ENCODE measurements around the gene ADGRL3. TPM values are rescaled to one million over a fixed set of nuclear protein-coding genes. Genes with fewer than 3 reads are reported as not detected.
"Not testable (repeated sequence)": the region's sequence is repeated elsewhere in the genome, so short reads cannot be mapped to it uniquely, and the experiment has no call there.

Gene ADGRL3
- total RNA-seq, 1 donor = under 0.01 TPM

DNA sequence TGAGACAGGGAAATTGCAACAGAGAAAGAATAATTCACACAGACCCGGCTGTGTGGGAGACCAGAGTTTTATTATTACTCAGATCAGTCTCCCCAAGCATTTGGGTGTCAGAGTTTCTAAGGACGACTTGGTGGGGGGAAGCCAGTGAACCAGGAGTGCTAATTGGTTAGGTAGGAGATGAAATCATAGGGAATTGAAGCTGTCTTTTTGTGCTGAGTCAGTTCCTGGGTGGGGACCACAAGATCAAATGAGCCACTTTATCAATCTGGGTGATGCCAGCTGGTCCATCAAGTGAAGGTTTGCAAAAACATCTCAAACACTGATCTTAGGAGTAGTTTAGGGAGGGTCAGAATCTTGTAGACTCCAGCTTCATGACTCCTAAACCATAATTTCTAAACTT is 560.7 kb downstream of the ADGRL3 start:
- no peak overlapping the region for H3K4me3 ChIP-seq (ENCODE audit: low read depth, low read length)
- no peak for DNase-seq (ENCODE audit: low read depth)
- TF ChIP-seq, protein P1, sequence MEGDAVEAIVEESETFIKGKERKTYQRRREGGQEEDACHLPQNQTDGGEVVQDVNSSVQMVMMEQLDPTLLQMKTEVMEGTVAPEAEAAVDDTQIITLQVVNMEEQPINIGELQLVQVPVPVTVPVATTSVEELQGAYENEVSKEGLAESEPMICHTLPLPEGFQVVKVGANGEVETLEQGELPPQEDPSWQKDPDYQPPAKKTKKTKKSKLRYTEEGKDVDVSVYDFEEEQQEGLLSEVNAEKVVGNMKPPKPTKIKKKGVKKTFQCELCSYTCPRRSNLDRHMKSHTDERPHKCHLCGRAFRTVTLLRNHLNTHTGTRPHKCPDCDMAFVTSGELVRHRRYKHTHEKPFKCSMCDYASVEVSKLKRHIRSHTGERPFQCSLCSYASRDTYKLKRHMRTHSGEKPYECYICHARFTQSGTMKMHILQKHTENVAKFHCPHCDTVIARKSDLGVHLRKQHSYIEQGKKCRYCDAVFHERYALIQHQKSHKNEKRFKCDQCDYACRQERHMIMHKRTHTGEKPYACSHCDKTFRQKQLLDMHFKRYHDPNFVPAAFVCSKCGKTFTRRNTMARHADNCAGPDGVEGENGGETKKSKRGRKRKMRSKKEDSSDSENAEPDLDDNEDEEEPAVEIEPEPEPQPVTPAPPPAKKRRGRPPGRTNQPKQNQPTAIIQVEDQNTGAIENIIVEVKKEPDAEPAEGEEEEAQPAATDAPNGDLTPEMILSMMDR (IDR thresholded peaks at IDR 0.05; ENCODE audit: insufficient read depth, low read length) = no peak

DNA sequence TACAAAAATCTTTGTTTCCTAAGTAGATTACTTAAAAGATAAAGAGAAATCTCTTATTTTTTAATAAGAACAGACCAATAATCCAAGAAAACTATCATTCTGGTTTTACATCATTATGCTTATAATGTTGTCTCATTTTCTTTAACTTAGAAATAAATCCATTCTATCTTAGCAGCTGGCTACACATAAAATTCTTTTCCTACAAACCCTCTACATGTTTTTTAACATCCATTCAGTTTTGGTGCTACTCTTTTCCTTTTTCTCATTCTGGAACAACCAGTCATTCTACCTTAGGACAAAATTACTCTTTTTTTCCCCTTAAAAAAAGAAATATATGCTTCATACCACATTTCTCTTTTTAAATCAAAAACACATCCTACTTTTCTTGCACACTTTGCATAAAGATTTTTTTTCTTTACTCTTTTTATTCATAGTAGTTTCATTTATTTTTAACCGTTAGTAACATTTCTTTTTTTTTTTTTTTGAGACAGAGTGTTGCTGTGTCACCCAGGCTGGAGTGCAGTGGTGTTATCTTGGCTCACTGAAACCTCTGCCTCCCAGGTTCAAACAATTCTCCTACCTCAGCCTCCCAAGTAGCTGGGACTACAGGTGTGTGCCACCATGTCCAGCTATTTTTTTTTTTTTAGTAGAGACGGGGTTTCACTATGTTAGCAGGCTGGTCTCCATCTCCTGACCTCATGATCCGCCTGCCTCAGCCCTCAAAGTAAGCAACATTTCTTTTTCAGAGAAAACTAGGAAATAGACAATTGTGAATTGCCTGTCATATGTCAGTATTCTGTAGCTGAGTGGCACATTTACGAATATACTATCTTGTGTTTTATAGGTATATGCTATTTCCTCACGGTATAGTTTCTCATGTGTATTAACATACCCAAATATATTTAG is 562.8 kb downstream of the ADGRL3 start:
- no peak for DNase-seq (ENCODE audit: low read depth)
- TF ChIP-seq, protein P1 (IDR thresholded peaks at IDR 0.05; ENCODE audit: insufficient read depth, low read length) = no peak
- no peak overlapping the region for H3K4me3 ChIP-seq (ENCODE audit: low read depth, low read length)

DNA sequence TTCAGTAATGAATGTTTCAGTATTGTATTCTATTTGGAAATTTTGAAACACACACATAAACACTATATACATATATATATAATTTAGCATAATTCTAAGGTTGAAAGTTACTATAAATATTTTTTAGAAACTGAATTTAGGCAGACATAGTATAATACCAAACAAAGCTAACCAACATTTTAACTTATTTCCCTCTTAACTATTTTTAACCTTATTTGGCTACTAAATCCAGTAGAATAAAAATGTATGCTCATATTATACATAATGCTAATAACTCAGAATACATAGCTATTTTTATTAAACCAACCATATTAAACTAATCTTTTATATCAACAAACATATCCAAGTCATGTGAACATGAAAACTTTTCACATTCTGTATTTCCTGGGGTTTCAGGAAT is 563.6 kb downstream of the ADGRL3 start:
- no peak for DNase-seq (ENCODE audit: low read depth)
- TF ChIP-seq, protein P1 (IDR thresholded peaks at IDR 0.05; ENCODE audit: insufficient read depth, low read length) = no peak
- H3K4me3 ChIP-seq (ENCODE audit: low read depth, low read length) = no peak overlapping the region

DNA sequence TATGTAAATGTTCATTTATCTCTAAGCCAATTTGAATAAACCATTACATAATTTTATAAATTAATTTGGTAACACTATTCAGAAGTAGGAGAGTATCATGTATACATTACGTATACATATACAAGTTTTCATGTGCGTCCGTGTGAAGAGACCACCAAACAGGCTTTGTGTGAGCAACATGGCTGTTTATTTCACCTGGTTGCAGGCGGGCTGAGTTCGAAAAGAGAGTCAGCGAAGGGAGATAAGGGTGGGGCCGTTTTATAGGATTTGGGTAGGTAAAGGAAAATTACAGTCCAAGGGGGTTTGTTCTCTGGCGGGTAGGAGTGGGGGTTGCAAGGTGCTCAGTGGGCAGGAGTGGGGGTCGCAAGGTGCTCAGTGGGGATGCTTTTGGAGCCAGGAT is 564.0 kb downstream of the ADGRL3 start:
- H3K4me3 ChIP-seq (ENCODE audit: low read depth, low read length); DNase-seq (ENCODE audit: low read depth): not testable (repeated sequence)

DNA sequence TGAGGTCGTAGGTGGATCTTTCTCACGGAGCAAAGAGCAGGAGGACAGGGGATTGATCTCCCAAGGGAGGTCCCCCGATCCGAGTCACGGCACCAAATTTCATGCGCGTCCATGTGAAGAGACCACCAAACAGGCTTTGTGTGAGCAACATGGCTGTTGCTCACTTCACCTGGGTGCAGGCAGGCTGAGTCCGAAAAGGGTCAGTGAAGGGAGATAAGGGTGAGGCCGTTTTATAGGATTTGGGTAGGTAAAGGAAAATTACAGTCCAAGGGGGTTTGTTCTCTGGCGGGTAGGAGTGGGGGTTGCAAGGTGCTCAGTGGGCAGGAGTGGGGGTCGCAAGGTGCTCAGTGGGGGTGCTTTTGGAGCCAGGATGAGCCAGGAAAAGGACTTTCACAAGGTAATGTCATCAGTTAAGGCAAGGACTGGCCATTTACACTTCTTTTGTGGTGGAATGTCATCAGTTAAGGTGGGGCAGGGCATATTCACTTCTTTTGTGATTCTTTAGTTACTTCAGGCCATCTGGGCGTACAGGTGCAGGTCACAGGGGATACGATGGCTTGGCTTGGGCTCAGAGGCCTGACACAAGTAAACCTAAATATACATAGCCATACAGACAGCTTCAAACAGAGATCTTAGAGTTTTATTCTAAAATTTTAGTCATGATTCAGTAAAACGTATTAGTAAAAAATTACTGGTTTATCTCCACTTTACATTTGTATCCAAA is 569.5 kb downstream of the ADGRL3 start:
- H3K4me3 ChIP-seq (ENCODE audit: low read depth, low read length); DNase-seq (ENCODE audit: low read depth): not testable (repeated sequence)

DNA sequence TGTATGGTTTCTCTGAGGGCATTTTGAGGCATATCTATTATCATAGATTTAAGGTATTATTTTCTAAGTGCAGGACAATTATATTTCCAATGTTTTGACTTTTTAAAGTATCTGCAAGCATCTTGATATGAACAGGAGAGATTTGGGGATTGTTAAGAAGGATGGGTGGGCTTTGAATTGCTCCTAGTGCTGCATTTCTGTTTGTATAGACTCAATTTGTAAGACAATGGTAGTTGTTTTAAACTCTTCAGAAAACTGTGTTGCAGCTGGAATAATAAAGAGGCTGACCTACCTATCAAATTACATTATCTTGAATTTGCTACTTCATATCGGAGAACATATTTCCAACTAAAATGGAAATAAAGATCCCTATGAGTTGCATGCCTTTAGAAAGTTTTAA is 570.3 kb downstream of the ADGRL3 start:
- no peak for DNase-seq (ENCODE audit: low read depth)
- H3K4me3 ChIP-seq (ENCODE audit: low read depth, low read length) = no peak overlapping the region
- TF ChIP-seq, protein P1 (IDR thresholded peaks at IDR 0.05; ENCODE audit: insufficient read depth, low read length) = no peak

DNA sequence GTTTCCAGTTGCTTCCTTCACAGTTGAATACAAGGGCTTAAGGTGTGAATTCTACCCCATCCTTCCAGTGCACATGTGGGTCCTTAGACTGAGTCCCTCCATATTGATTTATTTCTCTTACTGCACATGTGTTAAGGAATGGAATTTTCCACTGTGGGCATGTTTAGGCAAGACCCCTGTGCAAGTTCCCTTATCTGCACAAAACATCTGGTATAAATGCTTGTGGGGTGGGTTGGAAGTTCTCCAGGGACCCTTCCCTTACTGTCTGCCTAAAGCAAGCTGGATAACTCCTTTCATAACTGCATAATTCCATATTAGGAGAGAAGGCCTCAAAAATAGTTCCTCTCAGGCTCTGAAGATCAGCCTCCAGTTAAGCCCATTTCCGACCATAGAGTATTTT is 570.9 kb downstream of the ADGRL3 start:
- DNase-seq (ENCODE audit: low read depth) = no peak
- no peak overlapping the region for H3K4me3 ChIP-seq (ENCODE audit: low read depth, low read length)
- TF ChIP-seq, protein P1 (IDR thresholded peaks at IDR 0.05; ENCODE audit: insufficient read depth, low read length) = no peak
